Calu3 (cell line): ENCODE measurements around the gene ADAM17. TPM values are rescaled to one million over a fixed set of nuclear protein-coding genes. Genes with fewer than 3 reads are reported as not detected.

ENCODE experiments used
- BruUV-seq: library from RNA; stranded (reverse); fragments of 400-500 nt; replicated peaks from 2 replicates; lab custom pipeline; 2021; lab: Mats Ljungman, UMichigan
- CTCF ChIA-PET: fragments of 300-600 bp; sonication (Branson Sonifier 250); formaldehyde crosslinking; loops from one replicate; lab custom pipeline; 2022; ENCODE audit warnings: antibody characterized with exemption; lab: Charles Lee
- DNase-seq: peaks from one replicate; pipeline ENCODE4 v3.0.0; 2022
- H3K27ac Mint-ChIP-seq: one replicate; pipeline ENCODE4 v1.8.0; 2022; ENCODE audit warnings: mixed read lengths; ENCODE audit not compliant: unreplicated experiment
- H3K27me3 Mint-ChIP-seq: one replicate; pipeline ENCODE4 v1.8.0; 2022; ENCODE audit warnings: mixed read lengths; ENCODE audit not compliant: unreplicated experiment
- H3K36me3 Mint-ChIP-seq: one replicate; pipeline ENCODE4 v1.8.0; 2022; ENCODE audit warnings: mild to moderate bottlenecking, moderate library complexity, mixed read lengths; ENCODE audit not compliant: insufficient read depth, unreplicated experiment
- H3K4me1 Mint-ChIP-seq: one replicate; pipeline ENCODE4 v1.8.0; 2022; ENCODE audit warnings: mild to moderate bottlenecking, low read depth, mixed read lengths; ENCODE audit not compliant: unreplicated experiment
- H3K4me3 Mint-ChIP-seq: one replicate; pipeline ENCODE4 v1.8.0; 2022; ENCODE audit warnings: mild to moderate bottlenecking, low read depth, moderate library complexity, mixed read lengths; ENCODE audit not compliant: unreplicated experiment
- H3K9me3 Mint-ChIP-seq: one replicate; pipeline ENCODE4 v1.8.0; 2022; ENCODE audit warnings: low read depth, mixed read lengths; ENCODE audit not compliant: unreplicated experiment
- CTCF ChIP-seq: fragments of 200-600 bp; IDR thresholded peaks from one replicate; pipeline ENCODE4 v1.8.0; 2022; ENCODE audit warnings: antibody characterized with exemption; ENCODE audit not compliant: unreplicated experiment
- intact Hi-C: fragments of 100-400 bp; cut with micrococcal nuclease; formaldehyde crosslinking; loops from one replicate; pipeline ENCODE4 v1.10.0; 2022; ENCODE audit not compliant: unreplicated experiment
- total RNA-seq: library from RNA; stranded (reverse); gene quantifications from 2 replicates; pipeline ENCODE4 v1.2.3, GENCODE V29; 2022

ADAM17 gene
- total RNA-seq, 1 experiment from 2014 or later, result 54.2 TPM

GRCh38 chr2:9547262-9547991 is 8.2 kb downstream of the ADAM17 start:
- no peak for TF ChIP-seq CTCF
- no peaks in the 10 kb centered on the region for H3K27me3 Mint-ChIP-seq
- no peak overlapping the region for H3K4me3 Mint-ChIP-seq
- no peak overlapping the region for H3K27ac Mint-ChIP-seq
- BruUV-seq, result no TSS peak
- no peaks in the 10 kb centered on the region for H3K9me3 Mint-ChIP-seq
- intact Hi-C loops, result no loop called here
- CTCF ChIA-PET, result interaction anchor here (0.7 kb wide), 1 partner anchor 97 kb away, joined by 3 read pairs; no protein-coding TSS in a partner anchor
- no peak for DNase-seq
- H3K36me3 Mint-ChIP-seq, result peaks cover 4% of the 10 kb centered on the region
- peaks cover 26% of the 10 kb centered on the region for H3K4me1 Mint-ChIP-seq

GRCh38 chr2:9545502-9545901 is 10.1 kb downstream of the ADAM17 start:
- intact Hi-C loops, result no loop called here
- Mint-ChIP-seq H3K27ac (no peak overlapping the region), H3K4me3 (no peak overlapping the region), H3K27me3 (no peaks in the 10 kb centered on the region), H3K4me1 (peaks cover 17% of the 10 kb centered on the region), H3K9me3 (no peaks in the 10 kb centered on the region), H3K36me3 (no peaks in the 10 kb centered on the region)
- TF ChIP-seq CTCF, result no peak
- BruUV-seq, result no TSS peak
- no peak for DNase-seq
- CTCF ChIA-PET, result no interaction called here

- Mint-ChIP-seq H3K27ac (no peak overlapping the region), H3K4me1 (peaks cover 17% of the 10 kb centered on the region)
- no TSS peak for BruUV-seq
These were observed 12.1 kb downstream of the ADAM17 start for GRCh38 chr2:9543557-9543956.

GRCh38 chr2:9539531-9539930 is 16.1 kb downstream of the ADAM17 start:
- Mint-ChIP-seq H3K9me3 (no peaks in the 10 kb centered on the region), H3K27ac (no peak overlapping the region), H3K27me3 (no peaks in the 10 kb centered on the region), H3K4me3 (no peak overlapping the region), H3K36me3 (peaks cover 12% of the 10 kb centered on the region), H3K4me1 (peaks cover 18% of the 10 kb centered on the region)
- intact Hi-C loops, result no loop called here
- DNase-seq, result no peak
- TF ChIP-seq CTCF, result no peak
- no TSS peak for BruUV-seq
- CTCF ChIA-PET, result interaction anchor here (0.6 kb wide), 1 partner anchor 20 kb away, joined by 3 read pairs; no protein-coding TSS in a partner anchor

More at GRCh38 chr2:9543557-9543956, 12.1 kb downstream of the ADAM17 start:
- Mint-ChIP-seq H3K4me3 (no peak overlapping the region), H3K9me3 (no peaks in the 10 kb centered on the region), H3K27me3 (no peaks in the 10 kb centered on the region), H3K36me3 (no peaks in the 10 kb centered on the region)
- DNase-seq, result no peak
- intact Hi-C loops, result no loop called here
- CTCF ChIA-PET, result no interaction called here
- no peak for TF ChIP-seq CTCF
